Measurements from ENCODE around the gene KCNH1.

DNA sequence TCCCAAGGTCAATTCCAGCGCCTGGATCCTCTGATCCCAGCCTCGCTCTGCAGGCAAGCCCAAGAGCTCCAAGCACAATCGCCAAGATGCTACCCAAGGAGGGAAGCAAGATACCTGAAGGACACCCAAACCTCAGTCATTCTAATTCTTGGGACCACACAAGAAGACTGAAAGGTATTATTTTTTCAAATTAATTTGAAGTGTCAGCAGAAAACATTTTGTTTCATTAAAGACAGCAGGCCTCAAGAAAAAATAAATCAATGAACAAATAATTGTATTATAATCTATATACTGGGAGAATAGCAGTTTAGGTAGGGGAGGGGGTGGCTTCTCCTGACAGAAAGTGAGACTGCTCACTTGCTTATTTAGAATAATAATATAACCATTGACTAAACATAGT, 457.4 kb downstream of the KCNH1 start:
- TF ChIP-seq SIX5 (IDR thresholded peaks at IDR 0.05; ENCODE audit: low read depth, low read length, severe bottlenecking) (no peak), GATAD2B (conservative IDR thresholded peaks at IDR 0.05; ENCODE audit: low read depth) (no peak), EZH2 (IDR thresholded peaks at IDR 0.05; ENCODE audit: borderline replicate concordance, control insufficient read depth, low read depth, low read length) (no peak)
- TF ChIP-seq, protein P1, sequence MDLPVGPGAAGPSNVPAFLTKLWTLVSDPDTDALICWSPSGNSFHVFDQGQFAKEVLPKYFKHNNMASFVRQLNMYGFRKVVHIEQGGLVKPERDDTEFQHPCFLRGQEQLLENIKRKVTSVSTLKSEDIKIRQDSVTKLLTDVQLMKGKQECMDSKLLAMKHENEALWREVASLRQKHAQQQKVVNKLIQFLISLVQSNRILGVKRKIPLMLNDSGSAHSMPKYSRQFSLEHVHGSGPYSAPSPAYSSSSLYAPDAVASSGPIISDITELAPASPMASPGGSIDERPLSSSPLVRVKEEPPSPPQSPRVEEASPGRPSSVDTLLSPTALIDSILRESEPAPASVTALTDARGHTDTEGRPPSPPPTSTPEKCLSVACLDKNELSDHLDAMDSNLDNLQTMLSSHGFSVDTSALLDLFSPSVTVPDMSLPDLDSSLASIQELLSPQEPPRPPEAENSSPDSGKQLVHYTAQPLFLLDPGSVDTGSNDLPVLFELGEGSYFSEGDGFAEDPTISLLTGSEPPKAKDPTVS (IDR thresholded peaks at IDR 0.05; ENCODE audit: low read depth, low read length): no peak
- TF ChIP-seq, protein P2, sequence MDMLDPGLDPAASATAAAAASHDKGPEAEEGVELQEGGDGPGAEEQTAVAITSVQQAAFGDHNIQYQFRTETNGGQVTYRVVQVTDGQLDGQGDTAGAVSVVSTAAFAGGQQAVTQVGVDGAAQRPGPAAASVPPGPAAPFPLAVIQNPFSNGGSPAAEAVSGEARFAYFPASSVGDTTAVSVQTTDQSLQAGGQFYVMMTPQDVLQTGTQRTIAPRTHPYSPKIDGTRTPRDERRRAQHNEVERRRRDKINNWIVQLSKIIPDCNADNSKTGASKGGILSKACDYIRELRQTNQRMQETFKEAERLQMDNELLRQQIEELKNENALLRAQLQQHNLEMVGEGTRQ (IDR thresholded peaks at IDR 0.05; ENCODE audit: borderline replicate concordance, low read depth, low read length): no peak
- TF ChIP-seq, protein P3, sequence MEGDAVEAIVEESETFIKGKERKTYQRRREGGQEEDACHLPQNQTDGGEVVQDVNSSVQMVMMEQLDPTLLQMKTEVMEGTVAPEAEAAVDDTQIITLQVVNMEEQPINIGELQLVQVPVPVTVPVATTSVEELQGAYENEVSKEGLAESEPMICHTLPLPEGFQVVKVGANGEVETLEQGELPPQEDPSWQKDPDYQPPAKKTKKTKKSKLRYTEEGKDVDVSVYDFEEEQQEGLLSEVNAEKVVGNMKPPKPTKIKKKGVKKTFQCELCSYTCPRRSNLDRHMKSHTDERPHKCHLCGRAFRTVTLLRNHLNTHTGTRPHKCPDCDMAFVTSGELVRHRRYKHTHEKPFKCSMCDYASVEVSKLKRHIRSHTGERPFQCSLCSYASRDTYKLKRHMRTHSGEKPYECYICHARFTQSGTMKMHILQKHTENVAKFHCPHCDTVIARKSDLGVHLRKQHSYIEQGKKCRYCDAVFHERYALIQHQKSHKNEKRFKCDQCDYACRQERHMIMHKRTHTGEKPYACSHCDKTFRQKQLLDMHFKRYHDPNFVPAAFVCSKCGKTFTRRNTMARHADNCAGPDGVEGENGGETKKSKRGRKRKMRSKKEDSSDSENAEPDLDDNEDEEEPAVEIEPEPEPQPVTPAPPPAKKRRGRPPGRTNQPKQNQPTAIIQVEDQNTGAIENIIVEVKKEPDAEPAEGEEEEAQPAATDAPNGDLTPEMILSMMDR (IDR thresholded peaks at IDR 0.05 in 2 of 3, conservative IDR thresholded peaks at IDR 0.05 in 1 of 3; ENCODE audit: control insufficient read depth in 2 of 3, extremely low read depth in 1 of 3, insufficient read depth in 1 of 3, low read depth in 3 of 3, low read length in 3 of 3): no peak

Measured in GM12878 (cell line).